ENCODE data around the gene PAGE1.
"Not testable (repeated sequence)": the region's sequence is repeated elsewhere in the genome, so short reads cannot be mapped to it uniquely, and the experiment has no call there.

PAGE1 gene, protein sequence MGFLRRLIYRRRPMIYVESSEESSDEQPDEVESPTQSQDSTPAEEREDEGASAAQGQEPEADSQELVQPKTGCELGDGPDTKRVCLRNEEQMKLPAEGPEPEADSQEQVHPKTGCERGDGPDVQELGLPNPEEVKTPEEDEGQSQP

DNA sequence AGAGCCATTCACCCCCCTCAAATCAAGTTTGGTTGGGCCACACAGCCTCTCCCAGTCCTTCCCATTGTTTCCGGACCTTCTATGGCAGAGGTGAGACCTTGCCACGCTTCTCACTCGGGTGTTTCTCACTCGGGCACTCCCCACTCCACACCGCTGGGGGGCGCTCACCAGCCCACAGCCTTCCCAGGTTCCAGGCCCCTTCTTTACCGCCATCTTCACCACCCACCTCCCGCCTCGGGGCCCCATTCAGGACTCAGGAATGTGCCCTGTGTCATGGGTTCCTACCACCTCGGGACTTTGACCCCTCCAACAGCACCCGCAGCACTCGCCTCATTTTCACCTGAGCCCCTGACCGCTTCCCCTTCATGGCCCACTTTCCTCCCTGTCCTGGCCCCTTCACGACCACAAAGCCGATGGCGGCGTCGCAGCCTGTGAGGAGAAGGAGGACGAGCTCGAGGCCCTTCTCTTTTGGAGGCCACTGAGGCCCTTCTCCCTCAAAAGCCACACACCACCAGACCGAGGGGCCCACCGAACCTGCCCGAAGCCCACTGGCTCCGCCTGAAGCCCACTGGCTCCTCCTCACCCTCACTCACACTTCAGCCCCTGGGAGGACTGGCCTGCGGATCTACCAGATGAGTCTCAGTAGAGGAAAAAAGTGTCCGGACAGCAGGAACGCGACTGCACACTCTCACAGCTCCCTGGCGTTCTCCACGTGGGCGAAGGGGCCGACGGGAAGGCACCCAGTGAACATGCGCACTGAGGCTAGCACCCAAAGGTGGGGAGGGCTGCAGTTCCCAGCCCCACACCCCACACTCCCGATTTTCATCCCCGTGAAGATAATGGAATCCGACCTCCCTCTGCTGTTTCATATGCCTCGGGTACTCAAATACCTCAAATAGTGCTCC is at the start of gene PAGE1:
PAGE1 (minus strand) TSS at position 709 of the 905 bp plus-strand sequence. CDS start 1,214 bp downstream, outside the sequence.
- no peak for DNase-seq

DNA sequence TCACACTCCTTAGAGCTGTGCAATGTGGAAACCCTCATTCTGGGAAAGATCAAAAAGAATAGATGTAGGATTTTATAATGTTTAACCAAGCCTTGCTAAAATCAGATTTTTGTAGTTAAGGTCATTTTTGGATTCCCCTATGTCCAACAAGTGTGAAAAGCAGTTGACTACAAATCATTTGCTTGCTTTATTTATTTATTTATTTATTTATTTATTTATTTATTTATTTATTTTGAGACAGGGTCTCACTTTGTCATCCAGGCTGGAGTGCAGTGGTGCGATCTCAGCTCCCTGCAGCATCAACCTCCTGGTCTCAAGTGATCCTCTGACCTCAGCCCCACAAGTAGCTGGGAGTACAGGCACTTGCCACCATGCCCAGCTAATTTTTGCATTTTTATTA is 45.7 kb upstream of the PAGE1 start:
- not testable (repeated sequence) for DNase-seq

DNA sequence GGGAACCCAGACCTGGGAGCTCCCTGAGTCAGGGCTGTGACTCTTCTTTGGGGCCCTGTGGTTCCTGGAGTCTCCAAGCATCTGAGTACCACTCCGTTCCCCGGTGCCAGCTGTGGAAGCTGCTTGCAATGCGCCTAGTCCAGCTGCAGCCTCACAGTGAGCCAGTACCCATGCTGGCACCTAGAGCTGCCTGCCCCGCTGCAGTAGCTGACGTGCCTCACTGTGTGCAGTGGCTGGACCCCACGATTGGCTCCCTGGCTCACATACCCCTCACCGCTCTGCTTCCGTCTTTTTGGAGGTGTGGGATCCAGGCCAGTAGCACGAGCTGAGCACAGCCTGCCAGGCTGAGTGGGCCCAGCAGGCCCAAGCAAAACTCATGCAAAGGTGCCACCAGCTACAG is 32.1 kb upstream of the PAGE1 start:
- no peak for DNase-seq

DNA sequence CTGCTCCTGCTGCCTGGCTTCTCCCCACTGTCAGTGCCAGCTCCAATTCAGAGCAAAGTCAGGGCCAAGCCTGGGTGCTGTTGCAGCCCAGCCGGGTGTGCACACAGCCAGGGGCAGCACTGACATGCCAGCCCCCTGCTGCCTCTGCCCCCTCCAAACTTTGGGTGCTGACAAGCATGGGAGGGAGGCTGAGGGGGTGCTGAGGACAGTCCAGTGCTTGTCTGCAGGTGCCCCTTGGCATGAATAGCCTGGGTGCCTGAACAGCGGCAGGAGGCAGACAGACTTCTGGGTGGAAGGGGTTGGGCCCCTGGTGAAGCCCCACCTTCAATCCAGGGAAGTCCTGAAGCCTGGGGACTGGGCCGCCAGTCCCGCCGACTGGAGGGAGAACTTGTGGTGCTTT is 31.2 kb upstream of the PAGE1 start:
- no peak for DNase-seq

DNA sequence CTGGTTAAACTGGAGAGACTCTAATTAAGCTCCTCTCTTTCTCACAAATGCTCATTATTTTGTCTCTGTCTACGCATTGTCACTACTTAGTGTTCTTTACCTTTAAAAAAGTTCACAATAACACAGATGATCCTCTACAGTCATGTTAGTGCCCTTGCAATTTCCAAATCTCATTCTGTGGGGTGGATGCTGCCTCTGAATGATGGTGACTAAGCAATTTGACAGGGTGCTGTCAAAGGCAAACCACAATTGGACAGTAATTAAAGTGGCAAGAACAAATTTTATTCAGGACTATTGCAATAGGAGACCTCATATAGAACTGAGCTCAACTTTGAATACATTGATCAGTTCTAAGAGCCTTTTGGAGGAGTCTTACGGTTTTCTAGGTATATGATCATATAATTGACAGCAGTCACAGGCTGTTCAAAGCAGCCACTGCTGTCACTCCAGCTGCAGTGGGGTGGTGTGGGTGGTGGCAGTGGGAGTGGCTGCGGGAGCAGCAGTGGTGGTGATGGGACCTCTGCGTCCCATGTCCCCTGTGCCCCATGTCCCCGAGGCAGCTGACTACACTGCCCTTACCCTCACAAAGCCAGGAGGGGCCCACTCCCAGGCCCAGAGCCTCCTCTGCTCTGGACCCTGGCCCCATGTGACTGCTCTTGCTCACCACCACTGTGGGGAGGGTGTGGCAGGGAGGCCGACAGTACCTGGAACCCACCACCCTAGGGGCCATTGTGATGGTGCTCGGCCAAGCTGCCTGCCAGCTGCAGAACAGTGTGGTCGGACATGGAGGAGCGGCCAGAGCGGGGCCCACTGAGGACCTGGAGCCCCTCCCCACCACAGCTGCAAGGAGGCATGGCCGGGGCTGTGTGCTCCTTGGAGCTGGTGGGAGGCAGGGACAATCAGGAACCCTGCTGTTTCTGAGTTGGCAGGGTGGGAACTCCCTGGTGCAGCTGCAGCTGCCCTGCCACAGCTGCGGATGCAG is 30.4 kb upstream of the PAGE1 start:
- no peak for DNase-seq

DNA sequence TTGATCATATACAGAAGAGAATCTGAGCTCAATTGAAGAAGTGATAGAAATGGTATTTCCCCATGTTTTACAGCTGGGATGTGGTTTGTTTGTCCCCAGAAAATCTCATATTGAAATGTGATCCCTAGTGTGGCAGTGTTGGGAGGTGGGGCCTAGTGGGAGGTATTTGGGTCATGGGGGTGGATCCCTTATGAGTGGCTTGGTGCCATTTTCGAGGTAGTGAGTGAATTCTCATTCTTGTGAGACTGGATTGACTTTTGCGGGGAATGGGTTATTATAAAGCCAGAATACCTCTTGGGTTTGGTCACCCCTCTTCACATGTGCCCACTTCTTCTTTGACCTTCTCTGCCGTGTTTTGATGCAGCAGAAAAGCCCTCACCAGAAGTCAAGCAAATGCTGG is 29.6 kb upstream of the PAGE1 start:
- no peak for DNase-seq

DNA sequence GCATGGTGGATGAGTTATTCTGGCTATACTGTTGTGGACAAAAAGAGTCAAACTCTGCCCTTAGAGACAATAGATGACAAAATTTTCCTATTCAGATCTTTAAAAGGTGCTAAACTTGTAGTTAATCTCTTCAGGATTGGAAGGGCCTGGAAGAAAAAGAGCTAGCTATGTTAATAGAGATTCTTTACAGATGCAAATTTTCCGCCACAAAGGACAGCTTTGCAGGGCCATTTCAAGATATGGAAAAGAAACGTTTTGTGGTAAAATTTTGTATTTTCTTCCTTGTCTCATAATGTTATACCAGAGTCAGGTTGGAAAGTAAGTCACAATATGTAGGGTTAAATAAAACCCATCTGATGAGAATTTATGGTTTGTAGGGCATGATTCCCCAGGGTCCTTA is 24.3 kb upstream of the PAGE1 start:
- not testable (repeated sequence) for DNase-seq

DNA sequence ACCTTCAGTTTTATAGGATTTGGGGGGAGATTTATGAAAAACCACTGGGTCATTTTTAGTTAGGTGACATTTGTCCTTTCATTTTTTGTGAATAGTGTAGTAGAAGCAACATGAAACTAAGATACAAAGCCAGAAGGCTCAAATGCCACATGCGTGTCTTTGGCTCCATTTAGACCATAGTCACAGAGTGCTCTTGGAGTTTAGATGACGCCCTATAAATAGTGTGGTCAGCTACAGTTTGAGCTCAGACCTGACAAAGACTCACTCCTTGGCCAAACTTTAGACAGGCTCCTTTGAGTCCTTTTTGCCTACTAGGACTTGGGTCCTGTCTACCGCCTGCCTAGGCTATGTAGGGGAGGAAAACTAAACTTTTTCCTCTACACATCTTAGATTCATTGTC is 16.8 kb upstream of the PAGE1 start:
- no peak for DNase-seq

DNA sequence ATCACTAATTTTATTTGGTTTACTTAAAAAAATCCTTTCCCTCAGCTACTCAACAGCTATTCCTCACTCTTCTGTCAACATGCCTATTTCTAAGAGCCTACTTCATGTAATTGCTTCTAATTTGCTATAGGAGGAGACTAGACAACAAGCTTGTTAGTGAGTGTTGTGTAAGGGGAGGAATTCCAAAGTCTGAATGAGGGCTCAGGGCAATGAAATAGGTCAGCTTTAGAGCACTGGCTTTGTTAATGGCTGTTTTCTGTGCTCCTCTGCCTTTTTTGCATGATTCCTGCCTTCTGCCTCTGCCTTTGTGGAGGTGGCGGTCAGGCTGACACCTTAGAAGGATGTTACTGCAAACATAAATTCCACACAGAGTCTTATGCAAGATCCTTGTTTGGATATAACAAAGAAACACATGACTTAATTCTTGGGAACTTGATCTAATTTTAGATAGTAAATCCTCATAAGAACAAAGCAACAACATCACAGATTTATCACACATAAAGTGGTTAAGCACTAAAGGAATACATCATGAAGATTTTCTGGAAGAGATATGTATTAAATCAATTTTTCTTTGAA is 15.0 kb upstream of the PAGE1 start:
- no peak for DNase-seq

DNA sequence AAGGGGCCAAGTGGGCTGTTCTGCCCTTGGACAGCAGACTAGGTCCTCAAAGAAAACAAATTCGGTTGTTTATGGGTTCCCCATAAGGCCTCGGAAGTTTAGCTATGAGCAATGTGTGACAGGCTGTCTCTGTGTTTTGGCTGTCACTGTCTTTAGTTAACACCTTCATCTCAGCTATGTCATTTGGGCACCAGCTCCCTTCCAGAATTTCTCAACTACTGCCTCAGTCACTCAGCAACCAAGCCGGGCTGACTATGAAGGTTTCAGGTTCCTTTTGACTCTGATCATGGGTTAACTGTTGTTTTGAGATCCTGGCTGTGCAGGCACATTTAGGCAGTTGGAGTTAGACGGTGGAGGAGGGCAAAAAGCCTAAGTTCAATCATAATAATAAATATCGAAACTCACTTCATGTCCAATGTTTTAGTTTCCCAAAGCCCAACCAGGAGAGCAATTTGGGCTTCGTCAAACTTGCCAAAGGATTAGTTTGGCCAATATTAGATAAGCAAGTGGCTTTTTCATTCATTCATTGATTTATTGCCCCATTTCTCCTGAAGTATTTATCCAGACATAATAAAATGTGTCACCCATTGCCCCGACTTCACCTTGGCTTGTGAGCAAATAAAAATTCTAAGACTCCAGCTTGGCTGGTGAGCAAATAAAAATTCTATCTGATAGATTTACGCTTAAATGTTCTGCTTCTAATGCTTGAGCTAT is 9.1 kb upstream of the PAGE1 start:
- DNase-seq: no peak

DNA sequence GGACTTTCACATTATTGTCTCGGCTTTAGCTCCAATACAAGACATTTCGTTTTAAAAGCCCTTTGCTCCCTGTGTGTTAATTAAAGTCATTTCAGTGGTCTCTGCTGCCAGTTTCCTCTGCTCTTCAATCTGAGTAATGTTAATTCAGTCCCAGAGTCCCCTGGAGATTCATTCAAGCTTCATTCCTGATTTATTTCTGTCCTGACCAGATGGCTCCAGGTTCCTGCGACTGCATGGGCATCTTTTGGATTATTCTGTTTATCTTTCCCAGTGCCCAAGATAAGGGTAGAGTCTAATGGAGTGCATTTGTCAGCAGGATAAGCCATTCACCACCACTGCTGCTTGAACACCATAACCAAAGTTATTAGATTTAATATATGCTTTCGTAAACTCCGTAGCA is 6.1 kb upstream of the PAGE1 start:
- no peak for DNase-seq

DNA sequence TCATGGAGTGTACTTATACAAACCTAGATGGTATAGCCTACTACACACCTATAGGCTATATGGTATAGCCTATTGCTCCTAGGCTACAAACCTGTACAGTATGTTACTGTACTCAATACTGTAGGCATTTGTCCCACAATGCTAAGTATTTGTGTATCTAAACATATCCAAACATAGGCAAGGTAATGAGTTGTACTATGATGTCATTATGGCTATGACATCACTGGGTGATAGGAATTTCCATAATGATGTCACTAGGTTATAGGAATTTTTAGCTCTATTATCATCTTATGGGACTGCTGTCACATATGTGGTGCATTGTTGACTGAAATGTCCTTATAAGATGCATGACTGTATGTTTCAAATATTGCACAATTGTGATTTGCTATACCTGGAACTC is 5.5 kb upstream of the PAGE1 start:
- no peak for DNase-seq

DNA sequence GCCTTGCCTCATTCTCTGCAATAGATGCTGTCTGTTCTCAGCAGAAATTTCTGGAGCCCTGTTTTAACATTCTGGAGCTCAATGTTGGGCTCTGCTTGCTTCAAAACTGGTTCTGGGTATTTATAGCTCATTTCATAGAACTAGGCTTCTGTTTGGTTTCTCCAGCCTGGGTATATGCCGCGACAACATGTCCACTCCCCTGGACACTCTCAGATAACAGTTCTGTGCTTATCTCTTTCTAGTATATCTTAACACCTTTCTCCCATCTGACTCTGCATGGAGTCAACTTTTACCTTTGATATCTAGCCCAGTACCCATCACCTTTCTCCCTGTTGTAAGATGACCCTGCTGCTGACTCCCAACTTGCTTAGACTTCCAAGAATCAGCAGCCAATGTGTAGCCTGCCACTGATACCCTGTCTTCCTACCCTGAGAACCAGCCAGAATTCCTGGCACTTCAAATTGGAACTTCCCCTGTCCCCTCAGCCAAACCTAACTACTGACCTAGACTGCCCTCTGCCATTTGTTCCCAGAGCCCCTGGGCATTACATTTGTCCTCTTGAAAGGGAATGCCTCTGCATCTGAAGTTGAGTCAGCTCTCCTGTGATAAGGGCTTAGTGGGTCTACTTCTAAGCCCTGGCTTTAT is 20.6 kb downstream of the PAGE1 start:
- no peak for DNase-seq

DNA sequence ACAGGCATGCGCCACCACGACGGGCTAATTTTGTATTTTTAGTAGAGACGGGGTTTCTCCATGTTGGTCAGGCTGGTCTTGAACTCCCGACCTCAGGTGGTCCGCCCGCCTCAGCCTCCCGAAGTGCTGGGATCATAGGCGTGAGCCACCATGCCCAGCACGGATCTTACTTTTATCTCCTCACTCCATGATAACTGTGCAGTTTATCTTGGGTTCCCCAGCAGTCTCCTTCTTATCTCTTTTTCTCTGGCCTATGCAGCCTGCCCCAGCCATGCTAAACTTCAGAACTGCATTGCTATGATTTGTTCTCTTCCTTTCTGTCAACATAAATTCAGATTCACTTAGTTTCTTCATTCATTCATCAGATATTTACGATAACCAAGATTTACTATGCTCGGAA is 22.4 kb downstream of the PAGE1 start:
- DNase-seq: no peak

DNA sequence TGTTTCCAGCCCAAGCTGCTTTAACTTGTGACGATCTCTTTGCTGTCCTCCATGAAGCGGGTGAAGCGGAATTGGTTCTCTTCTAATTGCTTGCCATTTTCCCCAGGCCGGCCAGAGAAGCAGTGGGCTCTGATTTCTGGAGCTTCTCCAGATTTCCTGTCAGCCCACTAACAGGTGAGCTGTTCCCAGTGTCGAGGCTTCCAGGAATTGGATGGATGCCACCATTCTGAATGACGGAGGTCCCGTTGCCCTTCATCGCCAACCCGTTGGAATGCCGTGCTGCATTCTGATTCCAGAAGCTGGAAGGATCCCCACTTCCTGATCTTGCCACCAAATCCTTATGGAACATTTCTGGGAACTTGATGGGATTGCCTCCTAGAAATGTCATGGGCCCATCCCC is 31.0 kb downstream of the PAGE1 start:
- no peak for DNase-seq

DNA sequence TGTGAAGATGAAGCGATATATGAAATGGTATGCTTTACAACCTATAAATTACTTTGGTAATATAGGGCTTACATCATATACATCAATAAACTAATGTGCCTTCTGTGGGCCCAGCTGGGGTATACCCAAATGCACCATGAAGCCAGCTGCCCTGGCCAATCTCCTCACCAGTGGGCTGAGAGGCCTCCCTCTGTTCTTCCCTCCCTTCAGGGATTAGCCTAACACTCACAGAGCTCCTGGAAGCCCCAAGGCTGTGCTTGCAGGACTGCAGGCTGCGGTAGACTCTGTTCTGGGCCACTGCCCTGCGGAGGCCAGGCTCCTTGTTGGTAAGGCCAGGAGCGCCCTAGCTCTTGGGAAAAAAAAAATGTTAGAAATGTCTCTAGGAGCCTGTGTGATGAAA is 33.9 kb downstream of the PAGE1 start:
- DNase-seq: no peak

DNA sequence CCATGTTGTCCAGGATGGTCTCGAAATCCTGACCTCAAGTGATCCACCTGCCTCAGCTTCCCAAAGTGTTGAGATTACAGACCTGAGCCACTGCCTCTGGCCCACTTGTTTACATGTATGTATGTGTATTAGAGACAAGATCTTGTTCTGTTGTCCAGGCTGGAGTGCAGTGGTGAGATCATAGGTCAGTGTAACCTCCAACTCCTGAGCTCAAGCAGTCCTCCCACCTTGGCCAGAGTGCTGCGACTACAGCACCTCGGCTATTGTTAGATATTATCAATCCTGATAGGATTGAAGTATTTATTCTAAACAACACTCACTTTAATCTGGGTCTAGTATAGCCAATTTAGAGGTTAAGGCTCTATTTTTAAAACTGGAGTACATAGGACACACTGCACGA is 36.0 kb downstream of the PAGE1 start:
- no peak for DNase-seq

DNA sequence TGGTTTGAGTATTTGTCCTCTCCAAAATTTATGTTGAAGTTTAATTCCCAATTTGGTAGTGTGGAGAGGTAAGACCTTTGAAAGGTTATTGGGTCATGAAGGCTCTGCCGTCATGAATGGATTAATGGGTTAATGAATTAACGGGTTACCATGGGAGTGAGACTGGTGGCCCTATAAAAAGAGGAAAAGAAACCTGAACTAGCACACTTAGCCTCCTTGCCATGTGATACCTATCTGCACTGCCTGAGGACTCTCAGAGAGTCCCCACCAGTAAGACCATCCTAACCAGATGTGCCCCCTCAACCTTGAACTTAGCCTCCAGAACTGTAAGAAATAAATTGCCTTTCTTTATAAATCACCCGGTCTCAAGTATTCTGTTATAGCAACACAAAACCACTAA is 39.3 kb downstream of the PAGE1 start:
- DNase-seq: no peak

DNA sequence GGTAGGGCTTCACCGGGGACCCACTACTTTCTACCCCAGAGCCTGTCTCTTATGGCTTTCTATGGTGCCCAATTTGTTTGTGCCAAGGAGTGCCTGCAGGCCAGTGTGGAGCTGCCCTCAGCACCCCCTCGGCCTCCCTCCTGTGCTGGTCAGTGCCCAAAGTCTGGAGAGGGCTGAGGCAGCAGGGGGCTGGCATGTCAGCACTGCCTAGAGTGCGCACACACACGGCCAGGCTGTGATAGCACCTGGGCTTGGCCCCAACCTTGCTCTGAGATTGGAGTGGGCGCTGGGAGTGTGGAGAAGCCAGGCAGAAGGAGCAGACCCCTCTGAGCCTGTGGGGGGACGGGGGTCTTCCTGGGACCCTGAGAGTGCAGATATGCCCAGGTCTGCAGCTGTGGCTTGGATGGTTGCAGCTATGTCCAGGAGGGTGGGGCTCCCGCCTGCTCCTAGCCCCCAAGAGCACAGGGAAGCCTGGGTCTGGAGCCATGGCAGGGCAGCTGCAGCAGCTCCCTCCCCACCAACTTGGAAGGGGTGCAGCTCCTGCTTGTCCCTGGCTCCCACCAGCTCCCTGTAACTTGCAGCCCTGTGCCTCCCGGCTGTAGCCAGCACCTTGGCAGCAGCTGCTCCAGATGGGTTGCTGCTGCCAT is 50.7 kb downstream of the PAGE1 start:
- DNase-seq: no peak

All from CD4-positive, alpha-beta T cell treated with Interleukin-6 for 4 hours (primary cell).